NCI-H1436 treated with DMSO at 0.1 percent for 48 hours (cell line): ENCODE measurements around the gene MEI1.
"Not testable (repeated sequence)": the region's sequence is repeated elsewhere in the genome, so short reads cannot be mapped to it uniquely, and the experiment has no call there.

ENCODE experiments used
- DNase-seq: peaks from one replicate; lab custom pipeline; 2025; lab: John Stamatoyannopoulos, UW

MEI1 gene

GRCh38 chr22:41821471-41822316 lies 122.4 kb downstream of the MEI1 start:
- DNase-seq, result no peak

- peak; percentile 44 for DNase-seq
Observed at GRCh38 chr22:41822317-41823057, 123.2 kb downstream of the MEI1 start.

DNA sequence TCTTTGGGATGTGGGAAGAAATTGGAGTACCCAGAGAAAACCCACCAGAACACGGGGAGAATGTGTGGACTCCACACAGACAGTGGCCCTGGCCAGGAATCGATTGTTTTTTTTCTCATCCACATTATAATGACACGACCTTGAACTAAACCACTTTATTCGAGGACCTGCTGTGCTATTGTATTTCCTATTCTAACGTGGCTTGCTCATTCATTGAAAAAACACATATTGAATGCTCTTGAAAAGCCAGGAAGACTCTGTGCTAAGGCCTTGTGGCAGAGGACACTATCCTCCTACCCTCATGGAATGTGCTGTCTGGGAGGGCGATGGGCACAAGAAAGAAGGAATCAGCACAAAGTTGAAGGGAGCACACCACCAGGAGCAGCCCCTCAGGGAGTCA lies 124.5 kb downstream of the MEI1 start:
- DNase-seq, result no peak

- DNase-seq, result no peak
Observed at GRCh38 chr22:41825376-41825775, 126.1 kb downstream of the MEI1 start.

DNA sequence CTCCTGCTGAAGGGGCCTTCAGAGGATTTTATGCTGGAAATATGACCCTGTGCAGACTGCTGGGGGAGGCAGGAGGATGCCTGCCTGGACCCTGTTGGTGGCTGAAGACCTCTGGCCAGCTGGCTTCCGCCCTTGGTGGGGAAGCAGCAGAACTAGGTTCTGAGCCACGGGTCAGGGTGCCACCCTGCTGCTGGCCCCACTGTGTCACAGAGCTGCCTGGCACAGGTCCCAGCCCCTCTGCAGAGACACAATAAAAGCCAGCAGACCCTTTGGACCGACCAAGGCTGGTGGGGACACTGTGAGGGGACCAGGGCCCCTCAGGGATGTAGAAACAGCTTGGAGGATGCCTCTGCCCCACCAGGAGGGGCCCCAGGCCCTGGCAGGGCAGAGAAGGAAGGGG lies 126.7 kb downstream of the MEI1 start:
- no peak for DNase-seq

GRCh38 chr22:41826430-41827383 lies 127.4 kb downstream of the MEI1 start:
- no peak for DNase-seq

GRCh38 chr22:41827671-41828070 lies 128.4 kb downstream of the MEI1 start:
- no peak for DNase-seq

GRCh38 chr22:41828516-41828915 lies 129.2 kb downstream of the MEI1 start:
- no peak for DNase-seq

GRCh38 chr22:41830174-41830573 lies 130.9 kb downstream of the MEI1 start:
- DNase-seq, result no peak

GRCh38 chr22:41831383-41831782 lies 132.1 kb downstream of the MEI1 start:
- DNase-seq, result no peak

GRCh38 chr22:41831828-41832552 lies 132.7 kb downstream of the MEI1 start:
- DNase-seq, result no peak

DNA sequence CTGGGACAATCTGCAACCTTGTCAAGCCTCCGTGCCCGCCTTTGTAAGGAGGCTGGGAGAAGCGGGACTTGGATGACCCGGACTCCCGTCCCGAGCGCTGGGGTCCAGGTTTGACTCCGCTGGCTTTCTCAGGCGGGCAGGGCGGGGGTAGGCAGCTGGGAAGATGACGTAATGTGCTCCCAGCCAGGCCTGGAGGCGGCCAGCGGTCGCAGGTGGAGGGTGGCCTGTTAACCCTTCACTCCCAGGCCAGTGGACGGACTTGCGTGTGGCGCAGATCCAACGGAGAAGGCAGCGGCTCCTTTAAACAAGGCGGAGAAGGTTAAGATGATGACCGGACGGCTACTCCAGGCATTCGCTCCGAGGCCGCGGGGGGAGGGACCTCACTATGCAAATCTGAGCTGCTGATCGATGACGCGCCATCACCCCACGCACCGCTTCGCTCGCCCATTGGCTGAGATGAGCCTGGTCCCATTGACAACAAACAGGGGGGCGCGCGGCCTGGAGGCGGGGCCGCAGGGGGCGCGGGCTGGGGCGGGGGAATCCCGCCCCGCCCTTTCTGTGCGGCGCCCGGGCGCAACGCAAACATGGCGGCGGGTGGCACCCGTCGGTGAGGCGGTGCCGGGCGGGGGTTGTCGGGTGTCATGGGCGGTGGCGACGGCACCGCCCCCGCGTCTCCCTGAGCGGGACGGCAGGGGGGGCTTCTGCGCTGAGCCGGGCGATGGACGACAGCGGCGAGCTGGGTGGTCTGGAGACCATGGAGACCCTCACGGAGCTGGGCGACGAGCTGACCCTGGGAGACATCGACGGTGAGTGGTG lies 133.5 kb downstream of the MEI1 start, which contains the start of gene SREBF2:
SREBF2 (plus strand) TSS at position 553 of the 816 bp plus-strand sequence; CDS start at position 719, 166 bp downstream.
- DNase-seq, result peak; percentile 97

- no peak for DNase-seq
Observed at GRCh38 chr22:41833369-41834004, 134.2 kb downstream of the MEI1 start.

DNA sequence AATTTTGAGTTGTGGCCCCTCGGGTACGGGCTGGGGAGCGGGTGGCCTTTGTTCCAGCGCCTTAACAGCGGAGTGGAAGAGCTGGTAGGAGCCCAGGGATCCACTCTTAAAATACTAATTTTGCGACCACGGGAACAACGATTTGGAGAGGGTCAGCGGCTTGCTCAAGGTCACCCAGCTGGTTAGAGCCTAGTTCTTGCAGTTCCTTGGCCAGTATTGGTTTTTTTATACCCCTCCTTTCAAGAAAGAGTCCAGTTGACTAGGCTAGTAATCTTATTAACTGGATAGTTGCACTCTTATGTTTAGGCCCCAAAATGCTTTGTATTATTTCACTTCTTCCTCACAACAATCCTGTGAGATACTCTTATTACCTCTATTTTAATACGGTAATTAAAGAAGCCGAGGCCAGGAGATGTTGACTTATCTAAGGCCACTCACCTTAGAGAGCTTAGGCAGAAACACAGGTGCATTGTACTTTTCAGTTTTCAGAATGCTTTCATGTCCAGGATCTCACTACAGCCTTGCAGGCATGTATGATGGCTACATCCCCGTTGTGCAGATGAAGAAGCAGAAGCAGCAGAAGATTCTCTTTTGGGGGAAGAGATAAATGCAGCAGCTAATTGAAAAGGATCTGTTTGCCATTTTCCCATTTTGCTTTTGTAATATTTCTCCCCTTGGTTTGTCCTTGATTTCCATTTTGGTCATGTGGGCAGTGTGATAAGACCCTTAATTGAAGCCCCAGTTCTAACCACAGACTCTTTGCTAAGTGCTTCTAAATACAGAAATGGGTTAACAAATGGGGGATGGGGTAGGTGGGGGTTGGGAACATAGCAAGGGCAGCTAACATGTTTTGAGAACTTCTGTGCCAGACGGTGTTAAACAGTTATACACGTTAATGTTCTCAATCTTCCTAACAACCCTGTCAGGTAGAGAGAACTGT lies 135.0 kb downstream of the MEI1 start:
- no peak for DNase-seq

- not testable (repeated sequence) for DNase-seq
Observed at GRCh38 chr22:41835462-41835861, 136.2 kb downstream of the MEI1 start.

GRCh38 chr22:41836551-41836950 lies 137.2 kb downstream of the MEI1 start:
- DNase-seq, result no peak

DNA sequence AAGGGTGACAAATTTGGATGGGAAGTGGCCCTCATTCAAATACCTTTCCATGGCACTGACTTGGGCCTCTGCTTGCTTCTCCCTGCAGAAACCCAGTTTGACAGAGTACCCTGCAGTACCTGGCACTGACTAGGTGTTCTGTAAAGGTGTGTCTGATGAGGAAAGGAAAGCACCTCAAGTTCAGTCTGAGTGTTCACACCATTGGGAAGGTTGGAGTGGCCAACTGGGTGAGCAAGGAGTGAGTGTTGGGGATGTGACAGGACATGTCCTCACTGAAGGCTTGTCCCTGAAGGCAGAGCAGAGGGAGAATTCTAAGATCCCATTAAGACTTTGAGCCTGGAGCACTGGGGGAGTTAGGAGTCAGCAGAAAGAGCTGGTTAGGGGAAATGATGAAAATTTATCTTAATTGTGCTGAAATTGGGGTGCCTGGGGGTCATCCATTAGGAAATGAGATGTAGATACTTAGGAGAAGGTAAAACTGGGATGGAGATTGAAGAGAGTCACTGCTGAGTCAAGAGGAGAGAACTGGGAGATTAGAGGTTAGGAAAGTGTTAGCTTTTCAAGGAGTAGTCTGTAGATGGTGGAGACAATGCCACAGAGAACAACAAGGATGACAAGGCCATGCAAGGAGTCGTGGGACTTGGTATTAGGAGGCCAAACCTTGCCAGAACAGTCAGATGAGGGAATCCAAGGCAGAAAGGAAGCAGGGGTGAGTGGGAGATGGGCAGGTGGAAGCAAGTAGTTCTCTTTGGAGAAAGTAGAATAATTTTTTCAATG lies 139.7 kb downstream of the MEI1 start:
- DNase-seq, result no peak

DNA sequence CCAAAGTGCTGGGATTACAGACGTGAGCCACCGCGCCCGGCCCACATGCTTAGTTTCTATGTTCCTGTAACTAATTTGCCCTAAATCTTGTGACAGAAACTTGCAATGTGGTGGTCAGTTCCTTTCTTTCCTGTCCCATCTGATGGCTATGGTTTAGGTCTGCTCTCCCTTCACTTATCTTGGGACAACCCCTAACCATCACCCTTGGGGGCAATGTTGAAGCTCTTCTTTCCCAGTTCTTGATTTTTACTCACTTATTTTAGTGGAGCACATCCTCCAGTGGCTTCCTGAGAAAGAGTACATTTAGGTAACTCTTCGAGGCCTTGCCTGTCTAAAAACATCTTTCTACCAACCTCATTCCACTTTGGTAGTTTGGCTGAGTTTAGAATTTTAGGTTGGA lies 140.9 kb downstream of the MEI1 start:
- no peak for DNase-seq
